Measurements from ENCODE around the gene DLX3.

Gene DLX3

DNA sequence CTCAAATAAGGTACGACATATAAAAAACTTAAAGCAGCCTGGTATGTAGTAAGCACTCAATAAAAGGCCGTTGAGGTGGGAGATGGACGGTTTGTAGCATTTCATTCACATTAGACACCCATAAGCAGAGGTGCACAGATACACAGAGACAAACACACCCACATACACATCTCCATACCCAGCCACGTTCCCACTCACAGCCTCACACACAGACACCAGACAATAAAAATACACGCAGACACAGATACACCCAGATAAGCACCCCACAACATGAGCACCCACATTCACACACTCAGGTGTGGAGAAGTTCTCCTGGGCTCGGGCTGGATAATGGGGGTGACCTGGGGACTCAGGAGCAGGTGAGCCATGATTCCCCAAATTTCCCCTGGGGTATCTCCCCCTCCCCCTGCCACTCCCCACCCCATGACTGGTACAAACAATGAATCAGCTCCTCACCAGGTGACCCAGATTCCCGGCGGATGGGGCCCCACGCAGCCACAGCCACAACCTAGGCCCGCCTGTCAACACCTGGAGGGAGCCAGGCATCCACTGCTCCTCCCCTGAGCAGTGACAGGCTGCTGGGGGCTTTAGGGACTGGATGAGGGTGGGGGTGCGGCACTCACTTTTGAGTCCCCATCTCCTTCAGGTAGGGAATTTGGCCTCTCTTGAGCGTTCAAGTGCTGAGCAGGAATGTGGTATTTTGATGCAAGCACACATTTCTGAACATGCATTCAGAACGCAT lies 2.7 kb downstream of the DLX3 start:
- DNase-seq (ENCODE audit: low spot score) = no peak

DNA sequence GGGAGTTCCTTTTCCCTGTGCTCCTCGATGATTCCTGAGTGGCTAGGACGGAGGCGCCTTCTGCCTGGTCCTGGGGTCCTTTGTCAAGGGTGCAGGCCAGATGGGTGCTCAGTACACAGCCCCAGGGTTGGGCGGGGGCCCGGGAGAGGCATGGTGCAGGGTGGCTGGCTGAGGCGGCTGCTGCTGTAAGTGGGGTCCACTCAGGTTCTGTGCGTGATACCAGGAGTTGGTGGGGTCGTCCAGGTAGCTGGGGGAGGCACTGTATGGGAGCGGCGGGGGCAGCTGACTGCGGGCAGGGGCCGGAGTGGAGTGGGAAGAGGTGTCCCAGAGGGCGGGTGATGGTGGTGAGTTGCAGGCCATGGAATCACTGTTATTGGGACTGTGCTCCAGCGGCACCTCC lies 3.6 kb downstream of the DLX3 start:
- DNase-seq (ENCODE audit: low spot score) = peak; percentile 1

DNA sequence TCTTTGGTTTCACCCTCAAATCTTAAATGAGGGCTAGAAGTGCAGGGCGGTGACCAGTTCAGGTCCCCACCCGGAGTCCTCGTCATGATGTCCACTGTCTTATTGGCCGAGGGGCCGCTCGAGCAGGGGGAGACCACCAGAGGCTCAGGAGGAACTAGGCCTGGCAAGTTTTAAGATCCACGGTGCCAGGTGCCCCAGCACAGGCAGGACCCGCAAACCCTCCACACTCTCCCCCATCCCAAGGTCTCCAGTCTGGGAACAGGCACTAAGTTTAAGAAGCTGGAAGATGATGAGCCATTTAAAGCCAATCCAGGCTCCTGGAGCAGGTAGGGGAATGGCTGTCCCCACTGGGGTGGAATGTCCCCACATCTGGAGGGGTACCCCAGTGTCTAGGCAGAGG lies 4.1 kb downstream of the DLX3 start:
- peak; percentile 1 for DNase-seq (ENCODE audit: low spot score)

DNA sequence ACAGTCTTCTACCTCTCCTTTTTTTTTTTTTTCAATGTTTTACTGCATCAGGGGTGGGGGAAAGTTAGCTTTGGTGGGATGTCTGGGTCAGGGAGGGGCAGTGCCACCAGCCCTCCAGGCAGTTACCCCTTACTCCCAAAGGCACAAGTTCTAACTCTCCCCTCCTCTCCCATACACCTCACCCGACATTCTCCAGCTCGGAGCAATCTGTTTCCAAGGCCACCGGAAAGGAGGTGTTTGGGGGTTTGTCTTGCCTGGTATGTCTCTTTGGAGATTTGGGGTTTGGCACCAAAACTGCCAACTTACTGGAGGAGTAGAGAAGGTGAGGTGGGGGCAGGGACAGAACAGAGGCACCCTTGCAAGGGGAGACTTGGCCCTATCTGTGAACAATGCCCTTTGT lies 4.7 kb downstream of the DLX3 start:
- no peak for DNase-seq (ENCODE audit: low spot score)

DNA sequence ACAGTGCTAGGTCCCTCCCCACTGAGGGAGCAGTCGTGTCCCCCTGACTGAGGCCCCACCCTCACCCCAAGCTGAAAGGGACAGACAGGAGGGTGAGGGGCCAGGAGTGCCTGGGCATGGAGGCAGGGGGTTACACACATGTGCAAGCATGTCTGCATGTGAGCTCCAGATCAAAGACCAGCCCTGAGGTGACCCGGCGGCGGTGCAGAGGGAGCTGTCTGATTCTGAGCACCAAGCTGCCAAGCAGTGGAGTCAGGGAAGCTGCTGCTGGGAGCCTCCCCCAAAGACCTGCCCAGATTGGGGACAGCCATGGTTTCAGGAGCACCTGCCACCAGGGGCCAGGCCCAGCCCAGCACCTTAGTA lies 5.5 kb downstream of the DLX3 start:
- DNase-seq (ENCODE audit: low spot score) = no peak

DNA sequence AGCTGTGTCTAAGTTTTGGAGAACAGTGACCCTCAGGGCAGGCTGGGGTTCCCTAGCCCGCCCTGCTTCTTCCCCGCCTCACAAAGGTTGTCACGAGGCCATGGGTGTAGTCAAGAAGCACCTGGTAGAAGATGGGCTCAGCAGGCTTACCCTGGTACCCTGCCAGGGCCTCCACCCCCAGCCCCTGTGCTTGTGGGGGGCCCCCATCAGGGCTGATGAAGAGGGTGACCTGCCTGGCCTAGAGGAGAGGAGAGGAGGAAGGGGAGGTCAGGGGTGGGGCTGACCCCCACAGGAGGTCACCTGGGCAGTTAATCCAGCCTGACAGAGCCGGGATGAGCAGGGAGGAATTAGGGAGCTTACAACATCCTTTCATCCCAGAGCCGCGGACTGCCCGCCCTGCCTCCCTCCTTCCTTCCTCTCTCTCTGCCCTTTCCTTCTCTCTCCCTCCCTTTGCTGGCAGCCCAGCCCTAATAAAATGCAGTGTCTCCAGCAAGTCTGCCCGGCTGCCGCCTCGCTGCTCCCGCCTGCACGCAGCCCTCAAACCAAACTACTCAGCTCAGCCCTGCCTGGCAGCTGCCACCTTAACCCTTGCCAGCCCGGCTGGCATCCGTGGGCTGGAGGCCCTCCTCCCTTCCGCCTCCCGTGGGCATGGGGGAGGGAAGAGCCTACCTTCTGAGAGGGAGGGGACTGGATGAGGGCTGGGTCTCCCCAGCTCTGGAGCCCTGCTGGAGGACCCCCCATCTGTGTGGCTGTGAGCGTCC lies 7.2 kb downstream of the DLX3 start:
- no peak for DNase-seq (ENCODE audit: low spot score)

DNA sequence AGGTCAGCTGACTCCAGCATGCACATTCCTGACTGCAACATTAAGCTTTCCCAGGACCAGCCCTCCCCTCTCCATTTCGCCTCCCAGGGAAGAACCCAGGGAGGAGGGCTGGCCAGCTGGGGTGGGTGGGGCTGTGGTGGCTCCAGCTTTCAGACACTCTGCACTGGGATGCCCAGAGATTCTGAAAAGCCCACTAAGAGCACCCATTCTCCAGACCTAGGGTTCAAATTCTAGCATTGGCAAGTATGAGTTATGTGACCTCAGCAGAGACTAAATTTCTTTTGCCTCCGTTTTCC lies 7.8 kb downstream of the DLX3 start:
- no peak for DNase-seq (ENCODE audit: low spot score)

DNA sequence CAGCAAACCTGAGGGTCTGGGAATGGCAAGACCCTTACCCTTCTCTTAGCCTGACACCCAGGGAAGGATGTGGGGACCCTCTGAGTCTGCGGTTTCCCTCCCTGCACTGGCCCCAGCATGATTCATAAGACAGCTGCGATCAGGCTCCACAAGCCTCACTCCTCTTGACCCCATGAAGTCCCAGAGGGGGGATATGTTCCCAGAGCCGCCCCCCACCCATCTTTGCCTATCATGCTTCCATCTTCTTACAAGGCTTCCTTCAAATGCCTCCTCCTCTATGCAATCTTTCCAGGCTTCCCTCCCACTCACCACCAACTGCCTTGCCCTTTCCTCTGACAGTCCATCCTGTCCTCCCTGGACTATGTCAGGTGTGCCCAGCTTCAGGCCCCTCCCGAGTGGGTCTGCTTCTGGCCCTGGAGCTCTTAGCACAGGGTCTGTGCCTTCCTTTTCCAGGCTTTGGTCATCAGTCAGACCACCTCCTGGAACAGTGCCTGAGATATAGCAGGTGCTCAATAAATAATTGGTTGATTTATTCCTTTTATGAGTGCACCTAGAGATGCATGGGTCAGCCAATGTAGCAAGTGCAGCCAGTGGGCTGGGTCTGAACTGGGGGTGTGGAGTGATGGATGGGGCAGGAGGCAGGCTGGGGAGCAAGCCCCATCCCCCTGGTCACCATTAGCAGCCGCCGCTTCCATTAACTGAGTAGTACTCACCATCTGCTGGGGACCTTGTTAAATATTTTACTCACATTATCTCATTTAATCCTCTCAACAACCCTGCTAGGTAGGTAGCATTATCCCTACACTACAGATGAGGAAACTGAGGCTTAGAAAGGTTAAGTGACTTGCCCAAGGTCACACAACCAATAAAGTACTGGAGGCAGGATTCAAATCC lies 8.4 kb downstream of the DLX3 start:
- no peak for DNase-seq (ENCODE audit: low spot score)

DNA sequence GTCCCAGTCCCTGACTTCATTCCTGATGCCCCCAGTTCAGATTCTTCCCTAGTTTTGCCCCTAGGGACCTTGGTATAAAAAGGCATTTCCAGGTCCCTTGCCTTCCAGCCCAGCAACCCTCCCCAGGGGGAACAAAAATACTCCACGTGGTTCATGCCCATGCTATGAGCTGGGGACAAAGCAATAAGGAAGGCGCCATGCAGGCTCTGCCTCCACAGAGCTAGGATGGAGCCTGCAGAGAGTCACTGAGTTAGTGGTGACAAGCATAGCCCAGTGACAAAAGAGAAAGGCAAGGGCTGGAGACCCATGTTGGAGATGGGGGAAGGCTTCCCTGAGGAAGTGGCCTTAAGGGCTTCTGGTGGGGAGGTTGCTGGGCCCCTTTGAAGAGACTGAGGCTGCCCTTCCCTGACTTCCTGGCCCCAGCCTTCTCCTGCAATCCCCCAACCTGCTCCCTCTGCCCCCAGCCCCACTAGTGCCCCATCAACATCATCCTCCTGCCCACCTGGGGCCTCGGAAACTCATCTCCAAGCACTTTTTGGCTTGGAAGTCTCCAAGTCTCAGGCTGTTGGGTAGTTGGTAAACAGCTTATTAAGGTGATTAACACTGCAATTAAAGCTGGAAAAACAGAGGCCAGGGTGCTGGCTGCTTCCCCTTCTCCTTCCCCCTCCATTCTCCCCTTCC lies 9.6 kb downstream of the DLX3 start:
- no peak for DNase-seq (ENCODE audit: low spot score)

DNA sequence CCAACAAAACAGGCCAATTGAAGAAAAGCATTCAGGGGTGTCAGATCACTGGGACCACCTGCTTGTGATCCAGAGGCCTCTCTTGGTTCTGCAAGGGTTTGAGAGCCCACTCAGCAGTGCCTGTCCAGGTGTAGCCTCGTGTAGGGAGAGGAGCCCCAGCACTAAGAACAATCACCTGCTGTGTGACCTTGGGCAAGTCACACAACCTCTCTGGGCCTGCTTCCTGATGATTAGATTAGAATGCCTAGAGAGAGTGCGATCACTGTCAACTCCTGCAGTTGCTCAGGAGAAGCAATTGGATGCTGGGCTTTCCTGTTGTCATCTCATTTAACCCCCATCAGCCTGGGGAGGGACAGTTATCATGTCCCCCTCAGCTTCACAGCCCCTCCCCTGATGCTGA lies 10.2 kb downstream of the DLX3 start:
- DNase-seq (ENCODE audit: low spot score) = no peak

DNA sequence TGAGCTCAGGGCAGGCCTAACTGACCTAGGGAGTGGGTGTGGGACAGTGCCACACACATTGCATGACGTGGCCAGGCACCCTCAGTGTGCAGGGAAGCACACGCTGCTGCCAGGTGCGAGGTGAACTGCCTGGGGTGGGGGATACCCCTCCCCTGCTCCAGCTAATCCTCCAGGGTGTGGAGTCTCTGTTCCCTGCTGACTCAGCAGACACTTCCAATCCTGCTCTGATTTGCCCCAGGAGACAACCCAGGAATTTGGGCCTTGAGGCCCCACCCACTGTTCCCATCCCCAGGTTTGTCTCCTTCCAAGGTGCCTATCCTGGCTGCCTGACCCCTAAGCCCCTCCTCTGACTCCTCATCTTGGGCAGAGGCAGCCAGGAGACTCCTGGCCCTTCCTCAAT lies 10.7 kb downstream of the DLX3 start:
- no peak for DNase-seq (ENCODE audit: low spot score)

DNA sequence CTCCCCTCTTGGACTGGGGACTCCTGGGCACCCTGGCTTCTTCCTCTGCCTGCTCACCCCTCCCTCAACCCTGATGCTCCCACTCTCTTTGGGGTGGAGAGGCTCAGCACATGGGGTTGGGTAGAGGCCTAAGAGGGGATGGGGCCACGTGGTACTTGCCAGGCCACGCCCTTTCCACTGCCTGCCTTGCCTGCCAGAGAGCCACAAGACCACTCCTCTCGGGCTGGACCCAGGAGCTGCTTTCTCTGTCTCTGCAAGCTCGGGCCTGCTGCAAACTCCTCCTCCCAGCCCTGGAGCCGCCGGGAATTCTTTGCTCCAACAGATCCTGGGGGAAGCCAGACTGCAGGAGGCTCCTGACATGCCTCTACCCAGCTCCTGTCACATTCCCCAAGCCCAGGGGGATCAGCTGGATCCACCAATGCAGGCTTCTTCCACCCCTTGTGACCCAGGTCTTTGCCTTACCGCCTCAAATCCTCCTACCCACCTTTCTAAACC lies 14.3 kb downstream of the DLX3 start:
- DNase-seq (ENCODE audit: low spot score) = no peak

DNA sequence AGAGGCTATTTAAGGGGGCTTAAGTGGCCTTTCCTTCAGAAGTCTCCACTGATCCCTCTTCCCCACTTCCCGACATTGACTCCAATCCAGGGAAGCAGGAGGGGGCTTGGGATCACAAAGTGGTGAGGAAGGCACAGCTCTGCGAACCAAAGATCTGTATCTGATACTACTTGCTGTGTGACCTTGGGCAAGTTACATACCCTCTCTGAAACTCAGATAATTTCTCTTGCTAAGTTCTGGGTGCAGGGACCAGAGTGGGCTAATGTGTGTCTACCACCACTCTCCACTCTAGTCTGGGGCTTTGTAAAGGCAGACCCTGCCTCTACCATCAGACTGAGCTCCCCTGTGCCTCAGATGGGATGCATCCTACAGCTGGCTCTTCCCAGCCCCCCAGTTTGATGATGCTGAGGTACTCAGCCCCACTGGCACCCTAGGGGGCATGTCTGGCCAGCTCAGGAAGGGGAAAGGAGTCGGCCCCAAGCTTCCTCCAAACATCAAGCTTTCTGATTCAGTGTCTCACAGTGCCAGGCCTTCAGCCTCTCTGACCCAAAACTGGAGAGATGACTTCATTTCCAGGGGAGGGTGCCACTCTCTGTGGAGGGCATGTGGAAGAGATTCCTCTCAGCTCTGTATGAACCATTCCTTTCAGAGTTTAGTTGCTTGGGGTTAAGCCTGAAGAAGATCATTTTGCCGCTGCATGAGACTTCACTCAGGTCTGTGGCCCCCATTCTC lies 15.1 kb downstream of the DLX3 start:
- DNase-seq (ENCODE audit: low spot score) = no peak

DNA sequence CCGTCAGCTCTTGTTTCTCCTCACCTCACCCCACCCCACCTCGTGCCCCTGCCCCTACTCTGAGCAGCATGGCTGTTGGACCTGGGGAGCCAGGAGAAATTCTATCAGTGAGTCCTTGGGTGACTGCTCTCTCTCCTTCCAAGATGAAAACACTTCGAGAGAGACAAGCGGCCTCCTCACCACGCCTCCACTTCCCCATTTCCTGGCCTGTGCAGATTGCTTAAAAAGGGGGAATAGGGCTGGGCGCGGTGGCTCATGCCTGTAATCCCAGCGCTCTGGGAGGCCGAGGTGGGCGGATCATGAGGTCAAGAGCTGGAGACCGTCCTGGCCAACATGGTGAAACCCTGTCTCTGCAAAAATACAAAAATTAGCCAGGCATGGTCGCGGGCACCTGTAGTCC lies 16.5 kb downstream of the DLX3 start:
- DNase-seq (ENCODE audit: low spot score) = no peak

DNA sequence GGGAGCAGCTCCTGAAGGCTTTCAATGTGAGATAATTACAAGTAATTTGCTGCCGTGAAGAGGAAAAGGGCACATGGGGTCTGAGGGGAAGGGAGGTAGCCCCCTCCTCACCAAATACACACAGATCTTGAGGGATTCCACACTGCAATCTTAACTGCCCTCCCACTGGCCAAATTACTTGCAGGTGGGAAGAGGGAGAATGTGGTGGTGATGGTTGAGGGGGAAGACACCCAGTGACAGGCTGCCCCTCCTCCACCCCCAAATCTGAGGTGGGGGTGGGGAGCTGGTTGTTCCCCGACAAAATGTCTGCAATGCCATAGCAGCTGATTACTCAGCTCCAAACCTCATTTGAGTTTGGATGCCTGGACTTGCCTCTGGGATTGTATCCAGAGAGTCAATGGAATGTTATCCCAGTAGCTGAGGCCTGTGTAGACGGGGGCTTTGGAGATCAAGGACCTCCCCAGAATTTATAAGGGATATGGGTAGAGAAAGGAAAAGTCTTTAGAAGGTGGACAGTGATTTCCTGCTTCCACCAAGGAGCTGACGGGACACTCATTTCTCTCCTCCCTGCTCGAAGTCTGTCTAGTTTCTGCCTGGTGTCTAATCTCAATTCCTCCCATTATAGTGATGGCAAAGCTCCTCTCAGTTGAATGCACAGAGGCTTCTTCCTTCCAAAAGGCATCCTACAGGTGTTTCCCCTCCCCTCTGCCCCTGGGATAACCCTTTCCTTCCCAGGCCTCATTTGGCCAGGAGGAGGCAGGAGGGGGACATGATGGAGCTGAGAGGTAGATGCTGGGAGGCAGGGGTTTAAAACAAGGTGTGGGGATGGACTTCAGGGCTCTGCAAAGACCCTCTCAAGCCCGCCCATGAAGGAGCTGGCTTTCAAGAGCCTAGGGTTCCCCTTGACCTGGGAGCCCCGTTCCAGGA lies 17.3 kb downstream of the DLX3 start:
- DNase-seq (ENCODE audit: low spot score) = no peak

DNA sequence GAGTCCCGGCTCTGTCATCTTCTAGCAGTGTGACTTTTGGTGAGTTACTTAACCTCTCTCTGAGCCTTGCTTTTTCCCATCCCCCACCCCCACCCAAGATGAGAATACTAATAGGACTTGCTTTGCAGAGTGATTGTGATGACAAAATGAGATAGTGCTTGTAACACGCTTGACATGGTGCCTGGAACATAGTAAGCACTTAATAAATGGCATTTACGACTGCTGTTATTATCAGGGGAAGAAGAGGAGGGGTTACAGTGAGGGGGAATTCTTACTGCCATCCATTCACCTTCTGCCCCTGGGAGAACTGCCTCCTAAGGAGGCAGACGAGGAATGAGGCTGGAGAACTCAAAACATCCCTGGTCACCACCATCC lies 18.2 kb downstream of the DLX3 start:
- DNase-seq (ENCODE audit: low spot score) = no peak

DNA sequence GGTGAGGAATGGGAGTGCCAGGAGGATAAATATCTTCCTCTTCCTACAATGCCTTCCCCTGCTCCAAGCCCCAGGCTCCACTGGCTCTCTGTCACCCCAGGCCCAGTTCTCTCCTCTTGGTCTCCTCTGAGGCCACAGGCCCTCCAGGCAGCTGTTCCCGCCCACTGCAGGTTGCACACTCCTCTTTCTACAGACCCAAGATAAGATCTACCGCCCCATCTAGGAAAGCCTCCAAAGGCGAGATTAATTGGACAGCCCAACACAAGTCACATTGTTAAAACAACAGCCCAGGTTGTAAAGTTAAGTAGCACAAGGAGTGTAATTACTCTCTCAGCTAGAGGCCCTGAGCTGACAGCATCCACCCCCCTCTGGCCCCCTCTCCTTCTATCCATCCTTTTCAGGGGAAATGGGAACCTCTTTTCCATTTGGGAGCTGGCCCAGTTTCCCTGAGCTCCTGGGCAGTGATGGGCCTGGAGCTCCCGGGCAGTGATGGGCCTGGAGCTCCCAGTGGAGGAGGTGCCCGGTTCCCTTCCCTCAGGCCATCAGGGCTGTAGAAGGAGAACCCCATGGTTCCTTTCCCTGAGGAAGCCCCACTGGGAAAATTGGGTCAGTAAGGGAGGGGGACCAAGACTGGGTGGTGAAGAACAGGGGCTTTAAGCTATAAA lies 18.7 kb downstream of the DLX3 start:
- no peak for DNase-seq (ENCODE audit: low spot score)

DNA sequence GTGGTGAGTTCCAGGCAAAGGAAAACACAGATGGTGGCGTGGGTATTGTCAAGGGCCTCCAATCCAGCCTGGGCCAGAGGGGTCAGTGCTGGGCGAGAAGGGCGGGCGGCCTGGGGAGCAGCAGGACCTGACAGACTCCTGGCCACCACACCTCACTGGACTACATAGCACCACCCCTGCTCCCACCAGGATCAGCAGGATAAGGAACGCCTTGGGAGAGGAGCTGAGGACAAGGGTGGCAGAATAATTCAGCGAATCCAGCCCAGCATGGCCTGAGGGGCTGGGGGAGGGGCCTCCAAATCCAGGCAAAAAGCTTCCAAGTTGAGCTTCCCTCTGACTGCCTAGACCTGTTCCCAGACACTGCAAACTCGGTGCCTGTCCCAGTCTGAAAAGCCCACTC lies 19.5 kb downstream of the DLX3 start:
- DNase-seq (ENCODE audit: low spot score) = no peak

DNA sequence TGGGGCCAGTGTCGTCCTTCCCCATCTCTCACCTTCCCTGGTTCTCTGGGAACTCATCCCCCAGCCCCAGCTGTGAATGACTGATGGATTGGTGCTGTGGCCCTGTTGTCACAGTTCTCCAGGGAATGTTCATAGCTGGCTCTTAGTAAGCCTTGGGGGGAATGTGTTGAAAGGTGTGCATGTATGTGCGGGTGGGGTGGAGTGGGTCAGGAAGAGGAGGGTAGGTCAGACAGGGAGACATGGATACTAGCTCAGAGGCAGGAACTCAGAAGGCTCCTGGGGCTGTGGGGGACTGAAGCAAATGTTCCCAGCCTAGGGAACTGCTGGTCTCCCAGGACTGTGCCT lies 21.8 kb downstream of the DLX3 start:
- DNase-seq (ENCODE audit: low spot score) = no peak
